ENCODE results near the gene PCDHGA8.

DNA sequence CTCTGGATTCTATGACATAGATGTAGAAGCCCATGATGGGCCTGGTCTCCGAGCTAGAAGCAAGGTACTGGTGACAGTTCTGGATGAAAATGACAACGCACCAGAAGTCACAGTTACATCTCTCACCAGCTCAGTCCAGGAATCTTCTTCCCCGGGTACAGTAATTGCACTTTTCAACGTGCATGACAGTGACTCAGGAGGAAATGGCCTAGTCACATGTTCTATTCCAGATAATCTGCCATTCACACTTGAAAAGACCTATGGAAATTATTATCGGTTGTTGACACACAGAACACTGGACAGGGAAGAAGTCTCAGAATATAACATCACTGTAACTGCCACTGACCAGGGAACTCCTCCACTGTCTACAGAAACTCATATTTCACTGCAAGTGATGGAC is 36.3 kb upstream of the PCDHGA8 start:
- TF ChIP-seq, protein P1, sequence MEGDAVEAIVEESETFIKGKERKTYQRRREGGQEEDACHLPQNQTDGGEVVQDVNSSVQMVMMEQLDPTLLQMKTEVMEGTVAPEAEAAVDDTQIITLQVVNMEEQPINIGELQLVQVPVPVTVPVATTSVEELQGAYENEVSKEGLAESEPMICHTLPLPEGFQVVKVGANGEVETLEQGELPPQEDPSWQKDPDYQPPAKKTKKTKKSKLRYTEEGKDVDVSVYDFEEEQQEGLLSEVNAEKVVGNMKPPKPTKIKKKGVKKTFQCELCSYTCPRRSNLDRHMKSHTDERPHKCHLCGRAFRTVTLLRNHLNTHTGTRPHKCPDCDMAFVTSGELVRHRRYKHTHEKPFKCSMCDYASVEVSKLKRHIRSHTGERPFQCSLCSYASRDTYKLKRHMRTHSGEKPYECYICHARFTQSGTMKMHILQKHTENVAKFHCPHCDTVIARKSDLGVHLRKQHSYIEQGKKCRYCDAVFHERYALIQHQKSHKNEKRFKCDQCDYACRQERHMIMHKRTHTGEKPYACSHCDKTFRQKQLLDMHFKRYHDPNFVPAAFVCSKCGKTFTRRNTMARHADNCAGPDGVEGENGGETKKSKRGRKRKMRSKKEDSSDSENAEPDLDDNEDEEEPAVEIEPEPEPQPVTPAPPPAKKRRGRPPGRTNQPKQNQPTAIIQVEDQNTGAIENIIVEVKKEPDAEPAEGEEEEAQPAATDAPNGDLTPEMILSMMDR (optimal IDR thresholded peaks at IDR 0.05 in 1 of 3, IDR thresholded peaks at IDR 0.05 in 1 of 3, conservative IDR thresholded peaks at IDR 0.05 in 1 of 3; ENCODE audit: extremely low read depth in 1 of 3, insufficient read depth in 2 of 3, low read length in 3 of 3), result no peak
- no peak for TF ChIP-seq EZH2 (IDR thresholded peaks at IDR 0.05; ENCODE audit: low read length)
